Activated CD4-positive, alpha-beta T cell treated with anti-CD3 and anti-CD28 coated beads for 36 hours (primary cell): Measurements from ENCODE around the gene CPNE2. TPM values are rescaled to one million over a fixed set of nuclear protein-coding genes. Genes with fewer than 3 reads are reported as not detected.
A peak's percentile ranks its signal among the peaks of the same experiment; 100 is the strongest.
"Not testable (repeated sequence)": the region's sequence is repeated elsewhere in the genome, so short reads cannot be mapped to it uniquely, and the experiment has no call there.

ENCODE experiments used
- ATAC-seq: fragments of 200-7000 bp; cut with Tn5 transposase; one replicate; pipeline ENCODE4 v1.10.0; 2021; ENCODE audit warnings: mild to moderate bottlenecking, moderate library complexity
- CTCF ChIA-PET: fragments of 350-600 bp; sonication (Branson Sonifier 250); formaldehyde crosslinking; loops from one replicate; lab custom pipeline; 2021; ENCODE audit warnings: antibody characterized with exemption; lab: Charles Lee
- POLR2A ChIA-PET: fragments of 350-600 bp; sonication (Branson Sonifier 250); formaldehyde crosslinking; loops from one replicate; lab custom pipeline; 2021; ENCODE audit warnings: antibody characterized with exemption, inconsistent platforms; lab: Charles Lee
- DNase-seq: peaks from one replicate; pipeline ENCODE4 v3.0.0-alpha.2; 2020
- H3K27ac Mint-ChIP-seq: one replicate; pipeline ENCODE4 v1.8.0; 2021; ENCODE audit warnings: mixed read lengths
- H3K27me3 Mint-ChIP-seq: one replicate; pipeline ENCODE4 v1.8.0; 2021; ENCODE audit warnings: mixed read lengths
- H3K36me3 Mint-ChIP-seq: one replicate; pipeline ENCODE4 v1.8.0; 2021; ENCODE audit warnings: low read depth, mixed read lengths
- H3K4me1 Mint-ChIP-seq: one replicate; pipeline ENCODE4 v1.8.0; 2021; ENCODE audit warnings: mixed read lengths
- H3K4me3 Mint-ChIP-seq: one replicate; pipeline ENCODE4 v1.8.0; 2021; ENCODE audit warnings: mild to moderate bottlenecking, moderate library complexity, mixed read lengths
- H3K9me3 Mint-ChIP-seq: one replicate; pipeline ENCODE4 v1.8.0; 2021; ENCODE audit warnings: low read depth, mixed read lengths
- intact Hi-C, 2 experiments: fragments of 100-400 bp; cut with DNase I in 1 of 2; cut with micrococcal nuclease in 1 of 2; formaldehyde crosslinking; loops; one replicate each; pipeline versions ENCODE4 v1.14.2 to v1.15.1; 2022 to 2024; cut with DNase I, micrococcal nuclease
- total RNA-seq, 2 experiments: library from RNA; stranded (reverse); gene quantifications; one replicate each; pipeline ENCODE4 v1.2.3, GENCODE V29; 2021

CPNE2 gene
- total RNA-seq, 2 experiments from 2014 or later = 4.9 to 7.3 TPM

GRCh38 chr16:57069635-57070370 lies 22.6 kb upstream of the CPNE2 start:
- DNase-seq (no peak), ATAC-seq (peak; percentile 11)
- Mint-ChIP-seq H3K4me3 (no peak overlapping the region), H3K36me3 (peaks cover 37% of the 10 kb centered on the region), H3K9me3 (no peaks in the 10 kb centered on the region), H3K27ac (peak overlapping the region; percentile 58), H3K27me3 (no peaks in the 10 kb centered on the region), H3K4me1 (peaks cover 17% of the 10 kb centered on the region)
- CTCF ChIA-PET = interaction anchor here (0.5 to 0.9 kb wide), 5 partner anchors 13 to 107 kb away, joined by 3 to 4 read pairs (median 3); no protein-coding TSS in a partner anchor
- intact Hi-C loops = no loop called here
- POLR2A ChIA-PET = interaction anchor here (0.9 kb wide), 1 partner anchor 200 kb away, joined by 4 read pairs; no protein-coding TSS in a partner anchor

GRCh38 chr16:57070424-57070823 lies 22.0 kb upstream of the CPNE2 start:
- intact Hi-C loops = no loop called here

GRCh38 chr16:57071081-57071732 lies 21.2 kb upstream of the CPNE2 start:
- peaks cover 42% of the 10 kb centered on the region for H3K36me3 Mint-ChIP-seq
- H3K27me3 Mint-ChIP-seq, ATAC-seq, POLR2A ChIA-PET, H3K9me3 Mint-ChIP-seq, H3K4me3 Mint-ChIP-seq, intact Hi-C loops, DNase-seq, H3K27ac Mint-ChIP-seq, CTCF ChIA-PET: not testable (repeated sequence)
- H3K4me1 Mint-ChIP-seq = peaks cover 17% of the 10 kb centered on the region

More at GRCh38 chr16:57070424-57070823, 22.0 kb upstream of the CPNE2 start:
- POLR2A ChIA-PET = no interaction called here
- CTCF ChIA-PET = interaction anchor here (0.5 to 0.7 kb wide), 3 partner anchors 12 to 108 kb away, joined by 3 to 4 read pairs (median 3); no protein-coding TSS in a partner anchor
- Mint-ChIP-seq H3K9me3 (no peaks in the 10 kb centered on the region), H3K27ac (no peak overlapping the region), H3K4me1 (peaks cover 17% of the 10 kb centered on the region), H3K4me3 (no peak overlapping the region), H3K36me3 (peaks cover 37% of the 10 kb centered on the region), H3K27me3 (no peaks in the 10 kb centered on the region)
- no peak for ATAC-seq
- DNase-seq = no peak

- CTCF ChIA-PET = interaction anchor here (1.1 kb wide), 1 partner anchor 14 kb away, joined by 5 read pairs; no protein-coding TSS in a partner anchor
- Mint-ChIP-seq H3K4me1 (peaks cover 17% of the 10 kb centered on the region), H3K27me3 (no peaks in the 10 kb centered on the region), H3K27ac (peak overlapping the region; percentile 62), H3K4me3 (no peak overlapping the region), H3K9me3 (no peaks in the 10 kb centered on the region), H3K36me3 (peaks cover 47% of the 10 kb centered on the region)
- DNase-seq (no peak), ATAC-seq (peak; percentile 66)
- intact Hi-C loops = loop anchor here in 1 of 2 experiments (2.0 kb wide), 1 partner anchor 23 kb away; no protein-coding TSS in a partner anchor
- POLR2A ChIA-PET = no interaction called here
Observed at GRCh38 chr16:57071831-57072582, 20.4 kb upstream of the CPNE2 start.

- CTCF ChIA-PET = interaction anchor here (0.5 to 1.1 kb wide), 3 partner anchors 13 to 113 kb away, joined by 3 to 5 read pairs (median 4); partner anchors contain the start of genes PSME3IP1 and RSPRY1
- no peaks in the 10 kb centered on the region for H3K27me3 Mint-ChIP-seq
- POLR2A ChIA-PET = interaction anchor here (0.7 kb wide), 1 partner anchor 10 kb away, joined by 3 read pairs; no protein-coding TSS in a partner anchor
- peaks cover 45% of the 10 kb centered on the region for H3K36me3 Mint-ChIP-seq
- no peak for DNase-seq
- H3K4me3 Mint-ChIP-seq = no peak overlapping the region
- peaks cover 17% of the 10 kb centered on the region for H3K4me1 Mint-ChIP-seq
- no peaks in the 10 kb centered on the region for H3K9me3 Mint-ChIP-seq
- intact Hi-C loops = loop anchor here in 1 of 2 experiments (2.0 kb wide), 1 partner anchor 24 kb away; no protein-coding TSS in a partner anchor
- H3K27ac Mint-ChIP-seq = peak overlapping the region; percentile 62
- no peak for ATAC-seq
Observed at GRCh38 chr16:57072616-57073275, 19.6 kb upstream of the CPNE2 start.

GRCh38 chr16:57077714-57078113 lies 14.7 kb upstream of the CPNE2 start:
- CTCF ChIA-PET = no interaction called here
- Mint-ChIP-seq H3K4me3 (no peak overlapping the region), H3K9me3 (no peaks in the 10 kb centered on the region), H3K27me3 (no peaks in the 10 kb centered on the region), H3K36me3 (peaks cover 30% of the 10 kb centered on the region), H3K27ac (no peak overlapping the region), H3K4me1 (no peaks in the 10 kb centered on the region)
- POLR2A ChIA-PET = no interaction called here
- DNase-seq (no peak), ATAC-seq (no peak)
- intact Hi-C loops = no loop called here

- Mint-ChIP-seq H3K36me3 (peaks cover 19% of the 10 kb centered on the region), H3K27me3 (no peaks in the 10 kb centered on the region), H3K9me3 (no peaks in the 10 kb centered on the region), H3K4me3 (no peak overlapping the region), H3K4me1 (peaks cover 8% of the 10 kb centered on the region), H3K27ac (no peak overlapping the region)
- CTCF ChIA-PET = interaction anchor here (1.5 kb wide), 1 partner anchor 11 kb away, joined by 4 read pairs; the partner anchor contains the start of gene CPNE2
- no peak for DNase-seq
- intact Hi-C loops = loop anchor here (10.0 kb wide), 2 partner anchors 203 to 333 kb away; partner anchors contain the start of gene PLLP (in 1 of the 2)
- POLR2A ChIA-PET = interaction anchor here (0.5 kb wide), 1 partner anchor 65 kb away, joined by 3 read pairs; no protein-coding TSS in a partner anchor
- no peak for ATAC-seq
Observed at GRCh38 chr16:57081744-57082143, 10.6 kb upstream of the CPNE2 start.

- H3K27me3 Mint-ChIP-seq = no peaks in the 10 kb centered on the region
- no peak overlapping the region for H3K4me3 Mint-ChIP-seq
- ATAC-seq (no peak), DNase-seq (no peak)
- H3K4me1 Mint-ChIP-seq = peaks cover 8% of the 10 kb centered on the region
- peaks cover 15% of the 10 kb centered on the region for H3K36me3 Mint-ChIP-seq
- ChIA-PET POLR2A (interaction anchor here (0.6 kb wide), 1 partner anchor 147 kb away, joined by 3 read pairs; no protein-coding TSS in a partner anchor), CTCF (interaction anchor here (0.7 to 3.1 kb wide), 8 partner anchors 10 to 152 kb away, joined by 3 to 12 read pairs (median 6); partner anchors contain the start of gene CPNE2)
- H3K27ac Mint-ChIP-seq = no peak overlapping the region
- intact Hi-C loops = loop anchor here (10.0 kb wide), 2 partner anchors 202 to 332 kb away; partner anchors contain the start of gene PLLP (in 1 of the 2)
- H3K9me3 Mint-ChIP-seq = no peaks in the 10 kb centered on the region
Observed at GRCh38 chr16:57082664-57083063, 9.7 kb upstream of the CPNE2 start.

GRCh38 chr16:57083485-57084126 lies 8.8 kb upstream of the CPNE2 start:
- Mint-ChIP-seq H3K27ac (peak overlapping the region; percentile 49), H3K4me1 (peaks cover 8% of the 10 kb centered on the region), H3K9me3 (no peaks in the 10 kb centered on the region), H3K27me3 (no peaks in the 10 kb centered on the region), H3K36me3 (peaks cover 15% of the 10 kb centered on the region), H3K4me3 (no peak overlapping the region)
- ChIA-PET CTCF (interaction anchor here (0.6 to 3.5 kb wide), 32 partner anchors 10 to 606 kb away, joined by 3 to 20 read pairs (median 4); partner anchors contain the start of genes ARL2BP and CPNE2), POLR2A (interaction anchor here (0.6 kb wide), 1 partner anchor 41 kb away, joined by 3 read pairs; no protein-coding TSS in a partner anchor)
- intact Hi-C loops = loop anchor here (1.0 to 10.0 kb wide), 7 partner anchors 85 to 335 kb away; partner anchors contain the start of genes ARL2BP (in 1 of the 2) and PLLP (in 1 of the 2)
- ATAC-seq (no peak), DNase-seq (no peak)
